ENCODE results near the gene PDGFB. TPM values are rescaled to one million over a fixed set of nuclear protein-coding genes. Genes with fewer than 3 reads are reported as not detected.
A peak's percentile ranks its signal among the peaks of the same experiment; 100 is the strongest.

The PDGFB gene
- total and polyA plus RNA-seq, 9 of the 15 experiments (the other 6 are each of a cell fraction or from before 2014, with no cell fraction given), result 0.07 to 4.0 (median 0.48) TPM; not detected in 1

DNA sequence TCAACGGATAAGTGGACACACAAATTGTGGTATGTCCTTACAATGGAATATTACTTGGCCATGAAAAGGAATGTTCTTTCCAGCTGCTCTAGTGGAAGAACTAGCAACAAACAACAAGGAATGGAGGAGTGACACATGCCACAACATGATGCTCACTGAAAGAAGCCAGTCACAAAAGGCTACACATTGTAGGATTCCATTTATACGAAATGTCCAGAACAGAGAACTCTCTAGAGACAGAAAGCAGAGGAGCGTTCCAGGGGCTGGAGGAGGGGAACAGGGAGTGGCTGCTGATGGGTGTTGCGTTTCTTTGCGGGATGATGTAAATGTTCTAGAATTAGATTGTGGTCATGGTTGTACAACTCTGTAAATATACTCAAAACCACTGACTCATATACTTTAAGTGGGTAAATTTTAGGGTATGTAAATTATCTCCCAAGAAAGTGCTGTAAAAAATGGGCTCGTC, 32.4 kb upstream of the PDGFB start (continued):
- TF ChIP-seq, protein P1, sequence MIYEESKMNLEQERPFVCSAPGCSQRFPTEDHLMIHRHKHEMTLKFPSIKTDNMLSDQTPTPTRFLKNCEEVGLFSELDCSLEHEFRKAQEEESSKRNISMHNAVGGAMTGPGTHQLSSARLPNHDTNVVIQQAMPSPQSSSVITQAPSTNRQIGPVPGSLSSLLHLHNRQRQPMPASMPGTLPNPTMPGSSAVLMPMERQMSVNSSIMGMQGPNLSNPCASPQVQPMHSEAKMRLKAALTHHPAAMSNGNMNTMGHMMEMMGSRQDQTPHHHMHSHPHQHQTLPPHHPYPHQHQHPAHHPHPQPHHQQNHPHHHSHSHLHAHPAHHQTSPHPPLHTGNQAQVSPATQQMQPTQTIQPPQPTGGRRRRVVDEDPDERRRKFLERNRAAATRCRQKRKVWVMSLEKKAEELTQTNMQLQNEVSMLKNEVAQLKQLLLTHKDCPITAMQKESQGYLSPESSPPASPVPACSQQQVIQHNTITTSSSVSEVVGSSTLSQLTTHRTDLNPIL (CRISPR knock-in tag; IDR thresholded peaks at IDR 0.05), result no peak
- no peak for TF ChIP-seq ZNF217 (CRISPR knock-in tag; IDR thresholded peaks at IDR 0.05)
- no peak for TF ChIP-seq ZBTB49 (CRISPR knock-in tag; IDR thresholded peaks at IDR 0.05; ENCODE audit: borderline replicate concordance)
- TF ChIP-seq ZNF584 (CRISPR knock-in tag; IDR thresholded peaks at IDR 0.05; ENCODE audit: low read depth), result no peak
- TF ChIP-seq MEF2A (IDR thresholded peaks at IDR 0.05; ENCODE audit: control insufficient read depth, low read depth, low read length), result peak; percentile 73
- TF ChIP-seq MTA2 (IDR thresholded peaks at IDR 0.05; ENCODE audit: low read depth), result no peak
- TF ChIP-seq BRCA1 (IDR thresholded peaks at IDR 0.05), result no peak
- TF ChIP-seq BRCA1 (CRISPR knock-in tag; IDR thresholded peaks at IDR 0.05), result no peak
- TF ChIP-seq POLR3A (IDR thresholded peaks at IDR 0.05; ENCODE audit: borderline replicate concordance, extremely low read depth, insufficient read depth, insufficient read length), result no peak
- TF ChIP-seq TRIM24 (IDR thresholded peaks at IDR 0.05), result peak; percentile 11 to 35; a peak in 1 of 4 replicates
- no peak for TF ChIP-seq RAD21 (CRISPR knock-in tag; conservative IDR thresholded peaks at IDR 0.05 in 1 of 2, IDR thresholded peaks at IDR 0.05 in 1 of 2)
- no peak for TF ChIP-seq TCF3 (CRISPR knock-in tag; IDR thresholded peaks at IDR 0.05)
- TF ChIP-seq, protein P2, sequence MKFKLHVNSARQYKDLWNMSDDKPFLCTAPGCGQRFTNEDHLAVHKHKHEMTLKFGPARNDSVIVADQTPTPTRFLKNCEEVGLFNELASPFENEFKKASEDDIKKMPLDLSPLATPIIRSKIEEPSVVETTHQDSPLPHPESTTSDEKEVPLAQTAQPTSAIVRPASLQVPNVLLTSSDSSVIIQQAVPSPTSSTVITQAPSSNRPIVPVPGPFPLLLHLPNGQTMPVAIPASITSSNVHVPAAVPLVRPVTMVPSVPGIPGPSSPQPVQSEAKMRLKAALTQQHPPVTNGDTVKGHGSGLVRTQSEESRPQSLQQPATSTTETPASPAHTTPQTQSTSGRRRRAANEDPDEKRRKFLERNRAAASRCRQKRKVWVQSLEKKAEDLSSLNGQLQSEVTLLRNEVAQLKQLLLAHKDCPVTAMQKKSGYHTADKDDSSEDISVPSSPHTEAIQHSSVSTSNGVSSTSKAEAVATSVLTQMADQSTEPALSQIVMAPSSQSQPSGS (CRISPR knock-in tag; IDR thresholded peaks at IDR 0.05), result no peak
- no peak for TF ChIP-seq PTBP1 (IDR thresholded peaks at IDR 0.05; ENCODE audit: low read depth, low read length)
- TF ChIP-seq ZNF408 (CRISPR knock-in tag; IDR thresholded peaks at IDR 0.05; ENCODE audit: low read depth), result no peak
- TF ChIP-seq HCFC1 (IDR thresholded peaks at IDR 0.05; ENCODE audit: low read depth, low read length), result no peak
- no peak for TF ChIP-seq SAFB (IDR thresholded peaks at IDR 0.05; ENCODE audit: borderline replicate concordance, low read depth, low read length)
- no peak for TF ChIP-seq TARDBP (IDR thresholded peaks at IDR 0.05)
- TF ChIP-seq ZKSCAN1 (IDR thresholded peaks at IDR 0.05; ENCODE audit: low read depth, low read length), result no peak
- peak; percentile 91 for TF ChIP-seq RBM25 (IDR thresholded peaks at IDR 0.05; ENCODE audit: low read depth, low read length, severe bottlenecking)
- TF ChIP-seq ZNF12 (CRISPR knock-in tag; IDR thresholded peaks at IDR 0.05), result no peak
- TF ChIP-seq MED1 (CRISPR knock-in tag; IDR thresholded peaks at IDR 0.05; ENCODE audit: borderline replicate concordance), result no peak
- no peak for TF ChIP-seq BDP1 (IDR thresholded peaks at IDR 0.05; ENCODE audit: insufficient read depth, insufficient read length)
- TF ChIP-seq MLLT1 (IDR thresholded peaks at IDR 0.05), result no peak
- TF ChIP-seq ZNF253 (CRISPR knock-in tag; conservative IDR thresholded peaks at IDR 0.05), result no peak

All from K562 (cell line).